ENCODE measurements around the gene TMUB1. TPM values are rescaled to one million over a fixed set of nuclear protein-coding genes. Genes with fewer than 3 reads are reported as not detected.

TMUB1 gene
- total RNA-seq, 1 donor from 2014 or later = 33.9 TPM

GRCh38 chr7:151123158-151123821 lies 40.0 kb upstream of the TMUB1 start:
- intact Hi-C loops (cut with DNase I) = loop anchor here (5.0 to 10.0 kb wide), 2 partner anchors 122 to 179 kb away; partner anchors contain the start of gene SMARCD3
- ATAC-seq (ENCODE audit: poor library complexity) = no peak
- no peak for DNase-seq

GRCh38 chr7:151122796-151123157 lies 39.5 kb upstream of the TMUB1 start:
- intact Hi-C loops (cut with DNase I) = loop anchor here (5.0 to 10.0 kb wide), 2 partner anchors 122 to 180 kb away; partner anchors contain the start of gene SMARCD3
- no peak for DNase-seq

GRCh38 chr7:151122276-151122675 lies 39.0 kb upstream of the TMUB1 start:
- DNase-seq (no peak), ATAC-seq (ENCODE audit: poor library complexity) (peak; percentile 26)
- intact Hi-C loops (cut with DNase I) = loop anchor here (5.0 to 10.0 kb wide), 2 partner anchors 123 to 180 kb away; partner anchors contain the start of gene SMARCD3

More at GRCh38 chr7:151122796-151123157, 39.5 kb upstream of the TMUB1 start:
- no peak for ATAC-seq (ENCODE audit: poor library complexity)

- no peak for DNase-seq
- intact Hi-C loops (cut with DNase I) = loop anchor here (5.0 to 10.0 kb wide), 2 partner anchors 123 to 181 kb away; partner anchors contain the start of gene SMARCD3
- ATAC-seq (ENCODE audit: poor library complexity) = no peak
Observed at GRCh38 chr7:151121380-151122170, 38.3 kb upstream of the TMUB1 start.

GRCh38 chr7:151120896-151121295 lies 37.6 kb upstream of the TMUB1 start:
- ATAC-seq (ENCODE audit: poor library complexity) (no peak), DNase-seq (no peak)
- intact Hi-C loops (cut with DNase I) = loop anchor here (5.0 to 10.0 kb wide), 2 partner anchors 124 to 181 kb away; partner anchors contain the start of gene SMARCD3

GRCh38 chr7:151119902-151120301 lies 36.6 kb upstream of the TMUB1 start:
- DNase-seq (no peak), ATAC-seq (ENCODE audit: poor library complexity) (no peak)
- intact Hi-C loops (cut with DNase I) = loop anchor here (5.0 to 10.0 kb wide), 3 partner anchors 85 to 182 kb away; partner anchors contain the start of gene SMARCD3

GRCh38 chr7:151119055-151119415 lies 35.7 kb upstream of the TMUB1 start:
- ATAC-seq (ENCODE audit: poor library complexity) (no peak), DNase-seq (no peak)
- intact Hi-C loops (cut with DNase I) = loop anchor here (10.0 kb wide), 1 partner anchor 84 kb away; no protein-coding TSS in a partner anchor

- intact Hi-C loops (cut with DNase I) = loop anchor here (10.0 kb wide), 1 partner anchor 84 kb away; no protein-coding TSS in a partner anchor
- DNase-seq = no peak
- no peak for ATAC-seq (ENCODE audit: poor library complexity)
Observed at GRCh38 chr7:151118108-151119054, 35.1 kb upstream of the TMUB1 start.

- ATAC-seq (ENCODE audit: poor library complexity) = no peak
- intact Hi-C loops (cut with DNase I) = loop anchor here (10.0 kb wide), 1 partner anchor 83 kb away; no protein-coding TSS in a partner anchor
- no peak for DNase-seq
Observed at GRCh38 chr7:151117565-151117964, 34.3 kb upstream of the TMUB1 start.

- intact Hi-C loops (cut with DNase I) = loop anchor here (10.0 kb wide), 1 partner anchor 82 kb away; no protein-coding TSS in a partner anchor
- ATAC-seq (ENCODE audit: poor library complexity) (no peak), DNase-seq (no peak)
Observed at GRCh38 chr7:151116603-151117440, 33.5 kb upstream of the TMUB1 start.

- intact Hi-C loops (cut with DNase I) = loop anchor here (10.0 kb wide), 1 partner anchor 81 kb away; no protein-coding TSS in a partner anchor
- no peak for DNase-seq
- ATAC-seq (ENCODE audit: poor library complexity) = no peak
Observed at GRCh38 chr7:151115836-151116418, 32.6 kb upstream of the TMUB1 start.

- peak; percentile 55 for ATAC-seq (ENCODE audit: poor library complexity)
- intact Hi-C loops (cut with DNase I) = loop anchor here (10.0 kb wide), 1 partner anchor 80 kb away; no protein-coding TSS in a partner anchor
Observed at GRCh38 chr7:151115121-151115835, 32.0 kb upstream of the TMUB1 start.

GRCh38 chr7:151114151-151115090 lies 31.1 kb upstream of the TMUB1 start:
- ATAC-seq (ENCODE audit: poor library complexity) = no peak
- intact Hi-C loops (cut with DNase I) = loop anchor here (10.0 kb wide), 1 partner anchor 80 kb away; no protein-coding TSS in a partner anchor
- no peak for DNase-seq

More at GRCh38 chr7:151115121-151115835, 32.0 kb upstream of the TMUB1 start:
- no peak for DNase-seq

- no peak for DNase-seq
Observed at GRCh38 chr7:151113344-151114150, 30.3 kb upstream of the TMUB1 start.

More at GRCh38 chr7:151113344-151114150, 30.3 kb upstream of the TMUB1 start:
- intact Hi-C loops (cut with DNase I) = loop anchor here (10.0 kb wide), 1 partner anchor 79 kb away; no protein-coding TSS in a partner anchor
- ATAC-seq (ENCODE audit: poor library complexity) = no peak

All from Right ventricle myocardium superior (tissue), 1 donor.